Upper lobe of left lung (tissue), 6 donors: ENCODE measurements around the gene HK1. TPM values are rescaled to one million over a fixed set of nuclear protein-coding genes. Genes with fewer than 3 reads are reported as not detected.

ENCODE experiments used
- ATAC-seq, 2 donors: fragments of 200-7000 bp; cut with Tn5 transposase; one replicate each; pipeline ENCODE4 v1.9.1; 2022; ENCODE audit warnings: mild to moderate bottlenecking in 2 of 2, moderate library complexity in 2 of 2; ENCODE audit not compliant: low FRiP score in 2 of 2
- DNase-seq, 2 donors: peaks; one replicate each; pipeline ENCODE4 v3.0.0-alpha.2; 2019 to 2020
- H3K27ac ChIP-seq, 4 donors: fragments of 200-600 bp; sonication (generic); one replicate each; pipeline ENCODE4 v1.5.1; 2016 to 2019
- H3K27me3 ChIP-seq, 4 donors: fragments of 200-600 bp; sonication (generic); one replicate each; pipeline ENCODE4 v1.5.1; 2017 to 2019
- H3K36me3 ChIP-seq, 4 donors: fragments of 200-600 bp; sonication (generic); one replicate each; pipeline ENCODE4 v1.5.1; 2016 to 2019
- H3K4me1 ChIP-seq, 4 donors: fragments of 200-600 bp; sonication (generic); one replicate each; pipeline ENCODE4 v1.5.1; 2018 to 2019
- H3K4me3 ChIP-seq, 4 donors: fragments of 200-600 bp; sonication (generic); one replicate each; pipeline ENCODE4 v1.5.1; 2017 to 2019; ENCODE audit warnings: mild to moderate bottlenecking in 2 of 4, moderate library complexity in 1 of 4
- H3K9me3 ChIP-seq, 4 donors: fragments of 200-600 bp; sonication (generic); one replicate each; pipeline ENCODE4 v1.5.1; 2018 to 2019
- EP300 ChIP-seq, 4 donors: sonication (generic); formaldehyde crosslinking; IDR thresholded peaks; one replicate each; pipeline ENCODE4 v1.5.1; 2017; ENCODE audit warnings: antibody characterized with exemption in 4 of 4, control low read depth in 2 of 4
- POLR2A ChIP-seq, 4 donors: fragments of 450-650 bp; IDR thresholded peaks; one replicate each; pipeline ENCODE4 v1.5.1; 2016 to 2017; ENCODE audit warnings: antibody characterized with exemption in 4 of 4, mild to moderate bottlenecking in 2 of 4
- POLR2AphosphoS5 ChIP-seq, 2 donors: sonication (generic); formaldehyde crosslinking; IDR thresholded peaks; one replicate each; pipeline ENCODE4 v1.5.1; 2017; ENCODE audit warnings: antibody characterized with exemption in 2 of 2
- WGBS, 2 donors: methylation state at CpG; one replicate each; pipeline ENCODE4 v1.1.5; 2017 to 2018; 5-methylcytosine and 5-hydroxymethylcytosine counted together
- total RNA-seq, 6 donors: library from RNA; depleted of rRNA in 4 of 6; stranded (reverse); fragments of >200 nt in 4 of 6; gene quantifications; one replicate each; pipeline versions ENCODE4 v1.1.0 to v1.2.1, GENCODE V29; 2016 to 2021
- TF ChIP-seq, protein P1 (sequence below), 6 experiments: fragments of 450-650 bp in 4 of 6; fragments of 200-600 bp in 2 of 6; sonication (generic) in 2 of 6; IDR thresholded peaks; one replicate each; pipeline ENCODE4 v1.5.1; 2016 to 2019; ENCODE audit warnings: antibody characterized with exemption in 6 of 6
- donor health status: DM: no; HTN: no; CAD: no; lungs with moderate emphysema.
- donor health status: DM: no; HTN: yes; CAD: no; lungs with severe emphysema.

The HK1 gene
- total RNA-seq, 6 donors from 2014 or later = 60.8 to 98.5 (median 88.9) TPM

DNA sequence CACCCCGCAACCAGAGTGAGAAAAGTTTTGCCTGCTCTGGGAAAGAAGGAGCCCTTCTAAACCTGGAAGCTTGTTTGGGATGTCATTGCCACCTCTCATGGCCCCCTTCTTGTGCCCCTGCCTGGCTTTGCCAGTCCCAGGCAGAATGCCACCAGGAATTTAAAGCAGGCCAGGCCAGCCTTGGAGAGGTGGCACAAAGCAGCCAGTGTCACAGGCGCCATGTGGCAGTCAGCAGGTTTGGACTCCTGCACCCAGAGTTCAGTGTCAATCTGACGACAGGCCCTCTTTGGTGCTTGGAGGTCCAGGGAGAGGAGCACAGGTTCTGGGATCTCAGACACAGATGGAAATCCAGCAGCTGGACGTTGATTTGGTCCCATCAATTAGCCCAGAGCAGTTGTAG, 12.7 kb downstream of the HK1 start:
- no peaks in the 10 kb centered on the region for H3K27me3 ChIP-seq
- TF ChIP-seq, protein P1, sequence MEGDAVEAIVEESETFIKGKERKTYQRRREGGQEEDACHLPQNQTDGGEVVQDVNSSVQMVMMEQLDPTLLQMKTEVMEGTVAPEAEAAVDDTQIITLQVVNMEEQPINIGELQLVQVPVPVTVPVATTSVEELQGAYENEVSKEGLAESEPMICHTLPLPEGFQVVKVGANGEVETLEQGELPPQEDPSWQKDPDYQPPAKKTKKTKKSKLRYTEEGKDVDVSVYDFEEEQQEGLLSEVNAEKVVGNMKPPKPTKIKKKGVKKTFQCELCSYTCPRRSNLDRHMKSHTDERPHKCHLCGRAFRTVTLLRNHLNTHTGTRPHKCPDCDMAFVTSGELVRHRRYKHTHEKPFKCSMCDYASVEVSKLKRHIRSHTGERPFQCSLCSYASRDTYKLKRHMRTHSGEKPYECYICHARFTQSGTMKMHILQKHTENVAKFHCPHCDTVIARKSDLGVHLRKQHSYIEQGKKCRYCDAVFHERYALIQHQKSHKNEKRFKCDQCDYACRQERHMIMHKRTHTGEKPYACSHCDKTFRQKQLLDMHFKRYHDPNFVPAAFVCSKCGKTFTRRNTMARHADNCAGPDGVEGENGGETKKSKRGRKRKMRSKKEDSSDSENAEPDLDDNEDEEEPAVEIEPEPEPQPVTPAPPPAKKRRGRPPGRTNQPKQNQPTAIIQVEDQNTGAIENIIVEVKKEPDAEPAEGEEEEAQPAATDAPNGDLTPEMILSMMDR (IDR thresholded peaks at IDR 0.05) = no peak
- TF ChIP-seq POLR2A (IDR thresholded peaks at IDR 0.05) (no peak), EP300 (IDR thresholded peaks at IDR 0.05) (no peak), POLR2AphosphoS5 (IDR thresholded peaks at IDR 0.05) (no peak)
- no peak for ATAC-seq
- H3K36me3 ChIP-seq = no peaks in the 10 kb centered on the region
- 91 to 93% methylated on average over 4 of the region's 4 CpGs for WGBS, 2 donors
- H3K27ac ChIP-seq = no peak overlapping the region
- no peak overlapping the region for H3K4me3 ChIP-seq
- no peaks in the 10 kb centered on the region for H3K9me3 ChIP-seq
- DNase-seq = no peak
- H3K4me1 ChIP-seq = no peaks in the 10 kb centered on the region

DNA sequence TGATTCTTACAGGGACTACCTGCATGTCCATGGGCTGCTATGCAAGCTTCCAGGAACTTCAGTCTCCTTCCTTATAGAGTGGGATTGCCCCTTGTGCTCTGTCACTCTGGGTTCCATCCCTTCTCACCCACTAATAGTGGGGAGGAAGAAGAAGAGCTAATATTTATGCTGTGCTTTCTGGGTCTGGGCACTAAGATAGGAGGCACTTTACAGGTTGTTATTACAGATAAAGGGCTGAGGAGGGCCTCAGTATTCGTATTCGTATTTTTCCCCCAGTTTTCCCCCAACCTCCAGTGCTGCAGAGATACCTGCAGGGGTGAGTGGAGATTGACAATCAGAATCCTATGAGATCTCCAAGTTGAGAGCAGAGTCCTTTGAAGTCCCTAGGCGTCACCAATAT, 14.2 kb downstream of the HK1 start:
- H3K4me3 ChIP-seq = no peak overlapping the region
- no peak for DNase-seq
- 54 to 58% methylated on average over 3 of the region's 3 CpGs for WGBS, 2 donors
- ATAC-seq = no peak
- TF ChIP-seq POLR2AphosphoS5 (IDR thresholded peaks at IDR 0.05) (no peak), POLR2A (IDR thresholded peaks at IDR 0.05) (no peak), EP300 (IDR thresholded peaks at IDR 0.05) (no peak)
- TF ChIP-seq, protein P1 (IDR thresholded peaks at IDR 0.05) = no peak
- H3K36me3 ChIP-seq = no peaks in the 10 kb centered on the region
- no peaks in the 10 kb centered on the region for H3K9me3 ChIP-seq
- no peak overlapping the region for H3K27ac ChIP-seq
- H3K27me3 ChIP-seq = no peaks in the 10 kb centered on the region
- no peaks in the 10 kb centered on the region for H3K4me1 ChIP-seq

DNA sequence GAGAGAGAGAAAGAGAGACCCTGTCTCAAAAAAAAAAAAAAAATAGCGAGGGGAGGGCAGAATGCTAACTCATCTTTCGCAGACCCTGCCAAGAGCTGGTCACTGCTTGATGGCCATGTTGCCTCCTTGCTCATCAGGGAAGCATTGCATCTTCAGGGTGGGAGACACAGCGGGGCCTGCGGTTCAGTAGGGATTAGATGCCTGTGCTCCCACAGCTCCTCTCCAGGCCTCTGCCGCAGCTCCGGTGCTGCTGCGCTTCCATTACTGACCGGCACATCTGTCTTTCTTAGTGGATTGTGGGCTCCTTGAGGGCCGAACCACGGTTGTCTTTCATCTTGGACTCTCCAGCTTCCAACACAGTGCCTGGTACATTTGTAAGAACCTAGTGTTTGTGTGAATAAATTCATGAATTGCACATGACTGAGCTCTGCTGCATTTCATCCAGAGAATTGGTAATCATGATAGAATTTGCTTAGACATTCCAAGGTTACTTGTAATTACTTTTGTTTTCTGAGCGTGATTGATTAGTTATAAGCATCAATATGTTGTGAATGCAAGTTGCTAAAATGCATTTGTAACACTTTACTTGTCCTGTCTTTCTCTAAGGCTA, 16.8 kb downstream of the HK1 start:
- Histone ChIP-seq H3K27me3 (no peaks in the 10 kb centered on the region), H3K4me3 (no peak overlapping the region), H3K9me3 (no peaks in the 10 kb centered on the region), H3K36me3 (no peaks in the 10 kb centered on the region), H3K27ac (no peak overlapping the region), H3K4me1 (no peaks in the 10 kb centered on the region)
- WGBS, 2 donors = 85 to 91% methylated on average over 11 of the region's 11 CpGs
- DNase-seq (no peak), ATAC-seq (no peak)
- TF ChIP-seq, protein P1 (IDR thresholded peaks at IDR 0.05) = no peak
- TF ChIP-seq EP300 (IDR thresholded peaks at IDR 0.05) (no peak), POLR2A (IDR thresholded peaks at IDR 0.05) (no peak), POLR2AphosphoS5 (IDR thresholded peaks at IDR 0.05) (no peak)

DNA sequence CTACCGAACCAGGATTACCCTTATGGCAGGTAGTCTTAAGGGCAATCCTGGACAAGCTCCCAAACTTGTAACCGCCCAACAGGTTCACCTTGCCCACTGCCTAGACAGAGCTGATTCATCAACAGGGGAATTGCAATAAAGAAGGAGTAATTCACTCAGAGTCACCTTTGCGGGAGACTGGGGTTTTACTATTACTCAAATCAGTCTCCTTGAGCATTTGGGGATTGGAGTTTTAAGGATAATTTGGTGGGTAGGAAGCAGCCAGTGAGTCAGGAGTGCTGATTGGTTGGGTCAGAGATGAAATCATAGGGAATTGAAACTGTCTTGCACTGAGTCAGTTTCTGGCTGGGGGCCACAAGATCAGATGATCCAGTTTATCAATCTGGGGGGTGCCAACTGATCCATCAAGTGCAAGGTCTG, 25.3 kb downstream of the HK1 start:
- TF ChIP-seq POLR2AphosphoS5 (IDR thresholded peaks at IDR 0.05) = no peak
- TF ChIP-seq EP300 (IDR thresholded peaks at IDR 0.05) = no peak
- TF ChIP-seq POLR2A (IDR thresholded peaks at IDR 0.05) = no peak
- TF ChIP-seq, protein P1 (IDR thresholded peaks at IDR 0.05) = no peak
- Histone ChIP-seq H3K27me3 (no peaks in the 10 kb centered on the region), H3K36me3 (no peaks in the 10 kb centered on the region), H3K4me3 (no peak overlapping the region), H3K27ac (no peak overlapping the region), H3K9me3 (no peaks in the 10 kb centered on the region), H3K4me1 (no peaks in the 10 kb centered on the region)
- DNase-seq (no peak), ATAC-seq (no peak)
- WGBS, 2 donors = 86 to 100% methylated on average over 1 to 3 of the region's 3 CpGs

DNA sequence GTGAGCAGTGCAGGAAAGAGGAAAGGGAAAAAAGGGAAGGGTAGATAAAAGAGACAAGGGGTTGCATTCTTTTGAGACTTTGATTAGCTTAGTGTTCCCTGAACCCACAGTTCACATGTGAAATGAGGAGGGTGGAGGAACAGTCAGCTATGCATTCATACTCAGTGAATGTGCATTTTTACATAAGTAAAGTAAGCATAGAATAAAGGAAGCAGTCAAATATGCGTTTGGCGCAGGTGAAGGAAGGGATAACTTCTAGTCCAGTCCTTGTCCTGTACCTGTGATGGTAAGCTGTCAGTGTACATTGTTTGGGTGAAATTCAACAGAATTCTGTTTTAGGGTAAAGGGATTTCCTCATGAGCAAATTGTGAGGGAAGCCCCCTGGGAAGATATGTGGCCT, 28.1 kb downstream of the HK1 start:
- Histone ChIP-seq H3K27me3 (no peaks in the 10 kb centered on the region), H3K36me3 (no peaks in the 10 kb centered on the region), H3K4me1 (no peaks in the 10 kb centered on the region), H3K4me3 (no peak overlapping the region), H3K9me3 (no peaks in the 10 kb centered on the region), H3K27ac (no peak overlapping the region)
- 85 to 98% methylated on average over 2 of the region's 2 CpGs for WGBS, 2 donors
- ATAC-seq (no peak), DNase-seq (no peak)
- TF ChIP-seq POLR2AphosphoS5 (IDR thresholded peaks at IDR 0.05) (no peak), POLR2A (IDR thresholded peaks at IDR 0.05) (no peak), EP300 (IDR thresholded peaks at IDR 0.05) (no peak)
- TF ChIP-seq, protein P1 (IDR thresholded peaks at IDR 0.05) = no peak
